GM04504 (cell line): Measurements from ENCODE around the gene RPUSD3.
A peak's percentile ranks its signal among the peaks of the same experiment; 100 is the strongest.
"Not testable (repeated sequence)": the region's sequence is repeated elsewhere in the genome, so short reads cannot be mapped to it uniquely, and the experiment has no call there.

ENCODE experiments used
- DNase-seq: peaks from one replicate; pipeline ENCODE4 v3.0.0-alpha.2; 2012; ENCODE audit warnings: low read depth

Gene RPUSD3

DNA sequence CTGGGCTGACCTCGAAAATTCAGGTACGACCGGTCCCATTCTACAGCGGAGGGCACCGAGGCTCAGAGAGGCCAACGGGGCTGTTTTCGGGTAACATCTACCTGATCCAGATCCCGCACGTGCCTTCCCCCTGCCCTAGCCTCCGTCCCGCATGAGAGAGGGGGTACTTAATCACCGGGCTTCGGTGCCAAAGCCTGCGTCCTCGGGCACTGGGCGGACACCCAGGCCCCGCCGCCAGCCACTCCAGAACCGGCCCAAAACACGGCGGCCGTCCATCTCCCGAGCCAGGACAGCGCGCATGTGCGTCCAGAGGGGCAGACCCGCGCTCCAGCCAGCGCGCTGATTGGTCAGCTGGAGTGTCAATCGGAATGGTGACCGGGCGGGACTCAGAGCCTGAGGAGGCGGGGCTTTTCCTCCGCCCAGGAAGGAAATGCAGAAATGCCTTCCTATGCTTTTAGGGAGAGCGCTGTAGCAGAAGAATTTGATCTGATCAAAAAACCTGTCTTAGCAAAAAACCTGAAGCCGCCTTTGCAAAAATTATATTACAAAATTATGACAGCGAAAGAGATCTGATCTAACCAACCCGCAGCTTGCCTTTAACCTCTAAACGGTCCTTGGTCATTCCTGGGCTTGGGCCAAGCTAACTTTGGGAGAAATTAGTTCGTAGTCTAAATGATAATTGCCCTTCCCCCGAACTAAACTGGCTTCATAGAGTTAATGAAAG lies at the start of gene RPUSD3:
TSS of gene RPUSD3 (minus strand) at position 294 of the 724 bp plus-strand sequence. CDS start at position 276, 18 bp downstream.
- peak; percentile 93 for DNase-seq

- DNase-seq: no peak
These were observed 47.3 kb upstream of the RPUSD3 start for GRCh38 chr3:9891072-9891622.

DNA sequence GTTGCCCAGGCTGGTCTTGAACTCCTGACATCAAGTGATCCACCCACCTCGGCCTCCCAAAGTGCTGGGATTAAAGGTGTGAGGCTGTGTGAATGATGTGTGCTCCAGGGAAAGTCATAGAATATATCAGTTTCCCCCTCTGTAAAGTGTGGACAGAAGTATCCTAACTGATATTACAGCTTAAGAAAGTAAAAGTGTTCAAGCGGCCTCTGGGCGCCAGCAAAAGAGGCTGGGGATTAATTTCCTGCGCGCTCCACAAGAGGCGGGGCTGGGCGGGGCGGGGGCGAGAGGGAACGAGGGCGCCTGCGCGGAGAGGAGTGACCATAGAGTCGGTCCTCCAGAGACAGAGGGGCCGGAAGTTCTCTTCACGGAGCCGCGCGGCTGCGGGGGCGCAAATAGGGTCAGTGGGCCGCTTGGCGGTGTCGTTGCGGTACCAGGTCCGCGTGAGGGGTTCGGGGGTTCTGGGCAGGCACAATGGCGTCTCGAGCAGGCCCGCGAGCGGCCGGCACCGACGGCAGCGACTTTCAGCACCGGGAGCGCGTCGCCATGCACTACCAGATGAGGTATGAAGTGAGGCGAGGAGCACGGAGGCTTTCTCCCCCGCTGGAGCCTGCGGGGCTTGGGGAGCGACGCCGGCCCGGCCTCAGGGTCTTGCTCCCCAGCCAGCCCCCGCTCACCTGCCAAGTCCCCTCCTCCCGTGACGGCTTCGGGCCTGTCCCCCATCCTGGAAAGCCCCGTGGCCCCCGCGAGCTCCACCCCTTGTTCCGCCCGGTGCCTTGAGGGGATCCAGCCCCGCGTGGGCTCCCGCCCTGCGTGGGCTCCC lies 46.7 kb upstream of the RPUSD3 start, which contains the start of gene JAGN1:
TSS of gene JAGN1 (plus strand) at position 362 of the 823 bp plus-strand sequence. CDS start at position 475, 113 bp downstream.
- DNase-seq: peak; percentile 71

DNA sequence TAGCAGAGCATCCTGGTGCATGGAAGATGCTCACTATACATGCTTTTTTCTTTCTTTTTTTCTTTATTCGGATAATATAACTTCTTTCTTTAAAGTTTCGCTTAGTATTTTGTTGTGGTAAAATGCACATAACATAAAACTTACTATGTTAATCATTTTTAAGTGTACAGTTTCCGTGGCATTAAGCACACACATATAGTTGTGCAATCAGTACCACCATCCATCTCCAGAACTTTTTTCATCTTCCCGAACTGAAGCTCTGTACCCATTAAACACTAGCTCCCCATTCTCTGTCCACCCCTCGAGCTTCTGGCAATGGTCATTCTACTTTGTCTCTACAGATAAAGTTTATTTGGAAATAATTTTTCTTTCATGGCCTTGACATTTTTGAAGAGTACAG lies 45.6 kb upstream of the RPUSD3 start:
- DNase-seq: no peak

- DNase-seq: no peak
These were observed 44.7 kb upstream of the RPUSD3 start for GRCh38 chr3:9888540-9888939.

DNA sequence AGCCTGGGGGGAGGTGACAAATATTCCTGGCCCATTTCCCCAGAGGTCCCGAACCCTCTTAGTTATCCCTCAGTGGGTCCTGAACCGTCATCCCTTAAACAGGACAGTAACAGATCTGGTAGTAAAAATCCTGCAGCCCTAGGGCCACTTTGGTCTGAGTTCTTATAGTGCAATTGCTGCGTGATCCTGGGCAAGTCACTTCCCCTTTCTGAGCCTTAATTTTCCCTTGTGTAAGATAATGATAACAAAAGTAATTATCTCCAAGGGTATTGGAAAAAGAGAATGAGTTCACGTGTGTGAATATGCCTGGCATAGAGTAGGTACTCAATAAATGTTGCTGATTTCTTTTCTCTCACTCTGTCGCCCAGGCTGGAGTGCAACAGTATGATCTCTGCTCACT lies 43.7 kb upstream of the RPUSD3 start:
- DNase-seq: no peak

GRCh38 chr3:9886328-9886727 lies 42.5 kb upstream of the RPUSD3 start:
- no peak for DNase-seq

GRCh38 chr3:9884555-9885165 lies 40.9 kb upstream of the RPUSD3 start:
- peak; percentile 68 for DNase-seq

- DNase-seq: peak; percentile 33
These were observed 40.1 kb upstream of the RPUSD3 start for GRCh38 chr3:9883706-9884554.

GRCh38 chr3:9881441-9881840 lies 37.6 kb upstream of the RPUSD3 start:
- DNase-seq: no peak

- DNase-seq: no peak
These were observed 36.2 kb upstream of the RPUSD3 start, which contains the start of gene CIDEC for GRCh38 chr3:9879830-9880549. Gene CIDEC, minus strand, starts transcription at chr3:9880253. Its CDS starts 1,767 bp downstream, at chr3:9878486.

DNA sequence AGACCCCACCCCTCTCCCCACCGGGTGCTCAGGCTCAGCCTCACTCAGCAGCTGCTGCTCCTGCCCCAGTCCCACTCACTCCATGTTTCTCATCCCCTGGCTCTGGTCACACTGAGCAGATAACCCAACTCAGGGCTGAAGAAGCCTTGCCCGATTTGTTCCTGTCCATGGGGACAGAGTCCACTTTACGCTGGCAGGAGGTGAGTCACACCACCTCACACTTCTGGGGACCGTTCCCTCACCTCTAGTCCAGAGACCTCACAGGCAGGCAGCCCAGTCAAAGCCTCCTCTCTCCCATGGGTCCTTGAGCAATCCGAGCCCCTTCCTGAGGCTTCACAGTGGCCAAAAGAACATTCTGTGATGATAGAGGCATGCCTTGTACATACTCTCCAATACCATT lies 34.9 kb upstream of the RPUSD3 start:
- no peak for DNase-seq

DNA sequence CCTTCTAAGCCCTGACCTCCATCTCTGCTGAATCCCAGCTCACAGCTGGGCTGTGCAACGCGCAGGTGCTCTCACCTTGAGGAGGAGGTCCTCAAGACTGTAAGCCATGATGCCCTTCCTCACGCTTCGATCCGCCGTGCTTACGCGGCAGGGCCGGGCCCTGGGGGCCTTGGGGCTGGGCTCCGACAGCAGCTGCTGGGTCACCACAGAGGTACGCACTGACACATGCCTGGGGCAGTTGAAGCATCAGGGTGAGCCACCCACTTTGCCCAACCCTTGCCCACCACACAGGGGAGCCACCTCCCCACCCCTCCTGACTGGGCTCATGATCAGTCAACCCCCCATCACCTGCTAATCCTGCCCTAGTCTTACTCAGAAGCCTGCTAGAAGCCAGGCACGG lies 33.2 kb upstream of the RPUSD3 start:
- no peak for DNase-seq

DNA sequence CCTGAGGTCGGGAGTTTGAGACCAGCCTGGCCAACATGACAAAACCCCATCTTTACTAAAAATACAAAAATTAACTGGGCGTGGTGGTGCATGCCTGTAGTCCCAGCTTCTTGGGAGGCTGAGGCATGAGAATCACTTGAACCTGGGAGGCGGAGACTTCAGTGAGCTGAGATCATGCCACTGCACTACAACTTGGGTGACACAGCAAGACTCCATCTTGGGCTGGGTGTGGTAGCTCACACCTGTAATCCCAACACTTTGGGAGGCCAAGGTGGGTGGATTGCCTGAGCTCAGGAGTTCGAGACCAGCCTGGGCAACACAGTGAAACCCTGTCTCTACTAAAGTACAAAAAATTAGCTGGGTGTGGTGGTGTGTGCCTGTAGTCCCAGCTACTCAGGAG lies 32.4 kb upstream of the RPUSD3 start:
- not testable (repeated sequence) for DNase-seq

GRCh38 chr3:9875448-9875847 lies 31.6 kb upstream of the RPUSD3 start:
- no peak for DNase-seq

- not testable (repeated sequence) for DNase-seq
These were observed 28.3 kb upstream of the RPUSD3 start for GRCh38 chr3:9872067-9872466.

DNA sequence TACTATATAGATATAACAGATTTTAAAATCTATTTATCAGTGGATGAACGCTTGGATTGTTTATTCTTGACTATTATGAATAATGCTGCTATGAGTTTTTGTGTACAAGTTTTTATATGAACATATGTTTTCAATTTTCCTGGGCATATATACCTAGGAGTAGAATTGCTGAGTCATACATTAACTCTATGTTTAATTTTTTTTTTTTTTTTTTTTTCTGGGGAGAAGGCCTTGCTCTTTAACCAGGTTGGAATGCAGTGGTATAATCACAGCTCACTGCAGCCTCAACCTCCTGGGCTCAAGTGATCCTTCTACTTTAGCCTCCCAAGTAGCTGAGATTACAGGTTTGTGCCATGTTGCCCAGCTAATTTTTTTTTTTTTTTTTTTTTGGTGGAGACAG lies 27.2 kb upstream of the RPUSD3 start:
- DNase-seq: no peak

DNA sequence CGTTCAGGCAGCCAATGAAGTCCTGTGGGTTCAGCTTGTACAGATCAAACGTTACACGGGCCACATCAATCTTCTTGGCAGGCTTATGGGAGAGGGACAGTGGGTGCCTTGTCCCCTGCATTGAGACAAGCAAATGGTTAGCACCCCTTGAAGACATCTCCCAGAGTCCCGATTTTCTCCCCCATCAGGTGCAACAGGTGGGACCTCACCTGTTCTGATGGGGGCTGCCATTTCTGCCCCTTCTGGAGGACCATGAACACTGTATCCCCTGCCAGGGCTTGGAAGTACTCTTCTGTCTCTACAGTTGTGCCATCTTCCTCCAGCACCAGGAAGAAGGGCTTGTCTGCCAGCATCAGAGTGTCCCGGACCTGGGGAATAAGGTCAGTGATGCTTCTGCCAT lies 26.1 kb upstream of the RPUSD3 start:
- DNase-seq: no peak

DNA sequence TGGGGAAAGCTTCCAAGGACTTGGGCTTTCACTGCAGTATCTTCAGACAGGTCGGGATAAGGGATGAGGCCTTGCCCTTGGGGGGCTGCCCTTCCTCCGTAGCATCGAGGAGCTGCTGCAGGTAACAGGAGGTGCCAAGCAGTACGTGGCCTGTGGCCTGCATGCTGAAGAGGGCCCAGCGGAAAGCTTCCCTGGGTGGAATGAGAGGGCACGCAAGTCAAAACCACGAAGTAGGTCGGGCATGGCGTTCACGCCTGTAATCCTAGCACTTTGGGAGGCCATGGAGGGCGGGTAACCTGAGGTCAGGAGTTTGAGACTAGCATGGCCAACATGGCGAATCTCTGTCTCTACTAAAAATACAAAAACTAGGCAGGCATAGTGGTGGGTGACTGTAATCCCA lies 23.3 kb upstream of the RPUSD3 start:
- DNase-seq: no peak

- DNase-seq: no peak
These were observed 22.8 kb upstream of the RPUSD3 start for GRCh38 chr3:9866639-9867038.
